K562 (cell line): ENCODE results near the gene ABHD5. TPM values are rescaled to one million over a fixed set of nuclear protein-coding genes. Genes with fewer than 3 reads are reported as not detected.

ENCODE experiments used
- ATAC-seq: fragments of 200-7000 bp; cut with Tn5 transposase; 3 replicates; pipeline ENCODE4 v1.9.1; 2020; ENCODE audit warnings: moderate library complexity
- BruUV-seq: library from RNA; stranded (reverse); fragments of 400-500 nt; replicated peaks from 2 replicates; lab custom pipeline; 2021; lab: Mats Ljungman, UMichigan
- CTCF ChIA-PET: fragments of 300-600 bp; formaldehyde crosslinking; extraction: SDS; loops from one replicate; lab custom pipeline; 2021; ENCODE audit warnings: low intra/inter-chr PET ratio; lab: Yijun Ruan, JAX
- POLR2A ChIA-PET: fragments of 300-600, 350-650 bp; sonication (Branson Sonifier 250); formaldehyde crosslinking; extraction: SDS; loops from one replicate; lab custom pipeline; 2021; ENCODE audit warnings: antibody characterized with exemption, inconsistent platforms; lab: Yijun Ruan, JAX
- DNase-seq, 4 experiments: peaks; one replicate each; pipeline versions ENCODE4 v3.0.0 to v3.0.0-alpha.2; 2011 to 2018; ENCODE audit warnings: low spot score in 3 of 4, mixed read lengths in 3 of 4; ENCODE audit errors: extremely low read depth in 1 of 4
- FAIRE-seq: peaks from 2 replicates; lab custom pipeline; 2011; peaks lifted over from hg19 to GRCh38; lab: Jason Lieb, UNC
- H2AFZ ChIP-seq: 2 replicates; pipeline ENCODE4 v1.6.0; 2011; ENCODE audit warnings: low read depth, low read length, control low read depth, inconsistent platforms
- H3K27ac ChIP-seq: fragments of 200-600 bp; 3 replicates; pipeline ENCODE4 v1.8.0; 2011; ENCODE audit warnings: low read depth, mild to moderate bottlenecking, control low read depth, inconsistent platforms, low read length, moderate library complexity, mixed read lengths; ENCODE audit errors: extremely low read depth
- H3K27me3 ChIP-seq, 2 experiments: fragments of 300-600 bp in 1 of 2; 2 replicates in 1 of 2; 3 replicates in 1 of 2; pipeline versions ENCODE4 v1.6.0 to v1.8.0; 2011; ENCODE audit warnings: inconsistent platforms in 2 of 2, low read length in 2 of 2, mild to moderate bottlenecking in 1 of 2, mixed read lengths in 1 of 2, moderate library complexity in 1 of 2; ENCODE audit not compliant: control insufficient read depth in 2 of 2, insufficient read depth in 2 of 2
- H3K36me3 ChIP-seq: fragments of 300-600 bp; 3 replicates; pipeline ENCODE4 v1.8.0; 2011; ENCODE audit warnings: mild to moderate bottlenecking, low read length, inconsistent platforms; ENCODE audit not compliant: control insufficient read depth, insufficient read depth
- H3K4me1 ChIP-seq, 2 experiments: fragments of 200-600 bp in 1 of 2; replicated peaks in 1 of 2; 2 replicates in 1 of 2; 3 replicates in 1 of 2; pipeline versions ENCODE4 v1.5.1 to v1.8.0; 2011; ENCODE audit warnings: inconsistent platforms in 2 of 2, low read length in 2 of 2, mild to moderate bottlenecking in 1 of 2, mixed read lengths in 1 of 2, moderate library complexity in 1 of 2; ENCODE audit not compliant: control insufficient read depth in 2 of 2, insufficient read depth in 2 of 2
- H3K4me2 ChIP-seq: 2 replicates; pipeline ENCODE4 v1.6.1; 2011; ENCODE audit warnings: low read length, control low read depth, inconsistent platforms, mixed read lengths; ENCODE audit not compliant: insufficient read depth
- H3K4me3 ChIP-seq: fragments of 200-600 bp; sonication (generic), shearing (Covaris generic); 2 replicates; pipeline ENCODE4 v1.5.1; 2016; ENCODE audit warnings: control low read depth, inconsistent platforms
- H3K79me2 ChIP-seq: fragments of 200-600 bp; 3 replicates; pipeline ENCODE4 v1.8.0; 2011; ENCODE audit warnings: low read length, inconsistent platforms; ENCODE audit not compliant: control insufficient read depth, insufficient read depth
- H3K9ac ChIP-seq, 2 experiments: 2 replicates each; pipeline versions ENCODE4 v1.6.0 to v1.6.1; 2011; ENCODE audit warnings: low read depth in 2 of 2, low read length in 2 of 2, control low read depth in 1 of 2, inconsistent platforms in 1 of 2, mild to moderate bottlenecking in 1 of 2, mixed read lengths in 1 of 2; ENCODE audit not compliant: insufficient read depth in 1 of 2
- H3K9me1 ChIP-seq: one replicate; pipeline ENCODE4 v1.6.0; 2011; ENCODE audit warnings: inconsistent platforms, mild to moderate bottlenecking, low read length, moderate library complexity; ENCODE audit not compliant: control insufficient read depth, insufficient read depth
- H3K9me3 ChIP-seq: replicated peaks from 2 replicates; pipeline ENCODE4 v1.5.1; 2011; ENCODE audit warnings: low read depth, low read length, inconsistent platforms; ENCODE audit not compliant: control insufficient read depth, insufficient read depth
- H4K20me1 ChIP-seq: replicated peaks from 2 replicates; pipeline ENCODE4 v1.6.1; 2011; ENCODE audit warnings: low read length, inconsistent platforms, mixed read lengths; ENCODE audit not compliant: control insufficient read depth, insufficient read depth
- CEBPB ChIP-seq: fragments of 450-650 bp; IDR thresholded peaks from 2 replicates; pipeline ENCODE4 v1.6.1; 2016; ENCODE audit warnings: missing genetic modification characterization, missing compliant biosample characterization
- CEBPG ChIP-seq, 3 experiments: fragments of 200-800 bp in 1 of 3; sonication (Bioruptor generic) in 1 of 3; sonication (generic) in 1 of 3; formaldehyde crosslinking in 1 of 3; IDR thresholded peaks in 2 of 3; conservative IDR thresholded peaks in 1 of 3; 2 replicates each; pipeline versions ENCODE4 v1.6.1 to v1.8.0; 2016 to 2022; ENCODE audit warnings: missing compliant biosample characterization in 2 of 3, missing genetic modification characterization in 2 of 3, mild to moderate bottlenecking in 1 of 3, missing genetic modification reagents in 1 of 3
- GATAD2A ChIP-seq: fragments of 450-650 bp; IDR thresholded peaks from 2 replicates; pipeline ENCODE4 v1.6.1; 2017
- HDAC3 ChIP-seq: fragments of 450-650 bp; IDR thresholded peaks from 2 replicates; pipeline ENCODE4 v1.6.1; 2018; ENCODE audit warnings: borderline replicate concordance, mild to moderate bottlenecking, moderate library complexity; ENCODE audit not compliant: partially characterized antibody
- NFXL1 ChIP-seq: fragments of 450-650 bp; formaldehyde crosslinking; IDR thresholded peaks from 2 replicates; pipeline ENCODE4 v1.4.0; 2021; ENCODE audit warnings: mild to moderate bottlenecking
- SMAD4 ChIP-seq: fragments of 250-450 bp; sonication (Bioruptor Pico); conservative IDR thresholded peaks from 2 replicates; pipeline ENCODE4 v1.8.0; 2021; ENCODE audit warnings: inconsistent platforms, mild to moderate bottlenecking, moderate library complexity
- SPI1 ChIP-seq: IDR thresholded peaks from 2 replicates; pipeline ENCODE4 v1.6.1; 2011; ENCODE audit warnings: low read depth, low read length, control low read depth, borderline replicate concordance
- SRF ChIP-seq, 2 experiments: fragments of 250-450, 450-650 bp in 1 of 2; sonication (Bioruptor Pico) in 1 of 2; sonication (generic) in 1 of 2; formaldehyde crosslinking; IDR thresholded peaks; 2 replicates each; pipeline versions ENCODE4 v1.5.0 to v1.5.1; 2020 to 2022; ENCODE audit warnings: mild to moderate bottlenecking in 1 of 2, missing genetic modification reagents in 1 of 2
- TRIM24 ChIP-seq, 2 experiments: fragments of 450-650 bp; IDR thresholded peaks; 2 replicates each; pipeline ENCODE4 v1.6.1; 2016
- ZKSCAN8 ChIP-seq: fragments of 200-800 bp; sonication (Bioruptor generic); IDR thresholded peaks from 2 replicates; pipeline ENCODE4 v1.6.1; 2016; ENCODE audit warnings: missing genetic modification characterization, missing compliant biosample characterization
- ZNF324 ChIP-seq: fragments of 250-450 bp; sonication (Bioruptor Pico); IDR thresholded peaks from 2 replicates; pipeline ENCODE4 v1.4.0; 2020; ENCODE audit warnings: mild to moderate bottlenecking
- WGBS: fragments of 100-300 bp; shearing (Covaris generic); methylation state at CpG from one replicate; pipeline ENCODE4 v1.1.6; 2016; ENCODE audit warnings: low coverage, mixed read lengths; ENCODE audit not compliant: insufficient coverage; ENCODE audit errors: missing lambda C conversion rate; 5-methylcytosine and 5-hydroxymethylcytosine counted together
- in situ Hi-C: fragments of 300-500 bp; cut with MboI; formaldehyde crosslinking; loops from 4 replicates; pipeline ENCODE4 v1.15.0; 2018; ENCODE audit warnings: inconsistent platforms, mixed read lengths
- intact Hi-C: fragments of 100-400 bp; cut with micrococcal nuclease; formaldehyde crosslinking; loops from 2 replicates; pipeline ENCODE4 v1.14.2; 2022
- polyA plus RNA-seq, 8 experiments: library from polyadenylated mRNA; depleted of rRNA in 4 of 8; stranded (reverse) in 5 of 8; unstranded in 3 of 8; fragments of >200 nt; fragmentation: Nextera tagmentation in 2 of 8; fragmentation: Illumina TruSeq in 1 of 8; extraction: Ambion mirVana in 2 of 8; extraction: Trizol in 1 of 8; gene quantifications; 2 replicates each; pipeline versions ENCODE4 v1.2.1 to v1.2.3, GENCODE V29; 2011 to 2014; ENCODE audit warnings: inconsistent platforms in 1 of 8, missing spikeins in 1 of 8
- total RNA-seq, 7 experiments: library from RNA; depleted of rRNA in 6 of 7; stranded (reverse); fragments of >200 nt in 6 of 7; fragmentation: Illumina TruSeq in 2 of 7; extraction: Trizol in 2 of 7; gene quantifications; 2 replicates each; pipeline versions ENCODE4 v1.2.1 to v1.2.3, GENCODE V29; 2011 to 2021; ENCODE audit warnings: low replicate concordance in 1 of 7
- TF ChIP-seq, protein P1 (sequence below): sonication (generic); formaldehyde crosslinking; IDR thresholded peaks from 2 replicates; pipeline ENCODE4 v1.8.0; 2022; ENCODE audit warnings: mild to moderate bottlenecking, missing genetic modification reagents

ABHD5 gene
- total and polyA plus RNA-seq, 9 of the 15 experiments (the other 6 are each of a cell fraction or from before 2014, with no cell fraction given), result 27.8 to 61.7 (median 39.9) TPM

DNA sequence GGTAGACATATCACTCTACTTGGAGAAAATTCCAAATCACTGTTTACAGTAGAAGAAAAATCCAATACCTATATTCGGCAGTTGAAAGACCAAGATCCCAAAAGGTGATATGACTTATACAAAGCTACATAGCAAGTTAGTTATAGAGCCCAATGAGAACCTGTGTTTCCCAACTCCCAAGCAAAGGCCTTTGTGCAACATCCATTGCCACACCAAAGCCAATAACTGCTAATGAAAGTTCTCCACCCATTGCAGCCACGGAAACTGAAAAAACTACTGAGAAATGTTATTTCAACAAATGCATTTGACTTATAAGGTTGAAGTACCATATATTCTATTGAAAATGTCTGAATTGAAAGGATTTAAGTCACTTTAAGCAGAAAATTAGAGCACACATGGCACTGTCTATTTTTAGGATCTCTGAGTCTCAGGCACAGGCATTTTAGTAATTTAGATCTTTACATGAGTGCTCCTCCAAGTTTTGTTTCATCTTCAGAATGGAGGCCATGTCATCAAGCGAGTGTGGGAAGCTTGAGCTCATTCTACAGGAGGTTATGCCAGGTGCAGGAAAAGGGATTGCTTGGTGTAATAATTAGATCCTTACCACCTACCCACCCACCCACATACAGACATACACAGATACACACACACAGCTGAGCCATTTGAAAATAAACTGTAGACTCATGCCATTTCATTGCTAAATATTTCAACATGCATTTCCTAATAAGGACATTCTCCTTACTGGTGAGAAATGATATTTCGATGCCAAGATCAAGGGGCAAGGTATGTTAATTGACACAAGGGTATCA lies 49.2 kb upstream of the ABHD5 start:
- FAIRE-seq (no peak), DNase-seq (no peak), ATAC-seq (no peak)
- Histone ChIP-seq H3K27ac (no peak overlapping the region; the same call in 2 of the 3 replicates), H3K4me1 (peaks cover 10 to 34% of the 10 kb centered on the region in 2 experiments; a peak in 4 of 5 replicates), H3K27me3 (no peaks in the 10 kb centered on the region), H4K20me1 (no peaks in the 10 kb centered on the region), H3K4me2 (no peak overlapping the region), H2AFZ (peak overlapping the region; percentile 46), H3K79me2 (no peaks in the 10 kb centered on the region), H3K36me3 (no peaks in the 10 kb centered on the region), H3K9me3 (no peaks in the 10 kb centered on the region)
- CTCF ChIA-PET, result no interaction called here
- in situ Hi-C loops, result no loop called here
- intact Hi-C loops, result no loop called here
- TF ChIP-seq SMAD4 (CRISPR knock-in tag), result 0 out of 2 replicates have a peak, but pooled peaks have one; percentile 32
- TF ChIP-seq ZKSCAN8 (CRISPR knock-in tag), result no peak
- TF ChIP-seq TRIM24 (IDR thresholded peaks at IDR 0.05), result peak in 1 of 2 experiments; percentile 37; a peak in 1 of 4 replicates
- TF ChIP-seq SRF (CRISPR knock-in tag; IDR thresholded peaks at IDR 0.05), result peak in 1 of 2 experiments; percentile 87; a peak in 2 of 4 replicates
- peak; percentile 68; the same call in 1 of the 2 replicates for TF ChIP-seq NFXL1
- no peak for TF ChIP-seq GATAD2A
- TF ChIP-seq CEBPB, result 0 out of 2 replicates have a peak, but pooled peaks have one; percentile 34
- TF ChIP-seq SPI1, result no peak
- TF ChIP-seq ZNF324, result no peak
- TF ChIP-seq, protein P1, sequence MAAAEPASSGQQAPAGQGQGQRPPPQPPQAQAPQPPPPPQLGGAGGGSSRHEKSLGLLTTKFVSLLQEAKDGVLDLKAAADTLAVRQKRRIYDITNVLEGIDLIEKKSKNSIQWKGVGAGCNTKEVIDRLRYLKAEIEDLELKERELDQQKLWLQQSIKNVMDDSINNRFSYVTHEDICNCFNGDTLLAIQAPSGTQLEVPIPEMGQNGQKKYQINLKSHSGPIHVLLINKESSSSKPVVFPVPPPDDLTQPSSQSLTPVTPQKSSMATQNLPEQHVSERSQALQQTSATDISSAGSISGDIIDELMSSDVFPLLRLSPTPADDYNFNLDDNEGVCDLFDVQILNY (CRISPR knock-in tag), result no peak
- TF ChIP-seq HDAC3, result peak; percentile 14
- 0 out of 2 replicates have a peak, but pooled peaks have one; percentile 40 for TF ChIP-seq CEBPG (CRISPR knock-in tag; IDR thresholded peaks at IDR 0.05)
- TF ChIP-seq CEBPG (tag; conservative IDR thresholded peaks at IDR 0.05 in 1 of 2, IDR thresholded peaks at IDR 0.05 in 1 of 2), result peak in 1 of 2 experiments; percentile 34; a peak in 1 of 4 replicates
- TF ChIP-seq, all 486 proteins: peak for 7
- Histone ChIP-seq H3K4me3 (no peak overlapping the region), H3K9me1 (no peaks in the 10 kb centered on the region), H3K9ac (no peak overlapping the region)
- WGBS, result 59% methylated on average over 4 of the region's 4 CpGs
- POLR2A ChIA-PET, result interaction anchor here (0.8 kb wide), 1 partner anchor 30 kb away, joined by 3 read pairs; no protein-coding TSS in a partner anchor
- BruUV-seq, result no TSS peak
